ENCODE data around the gene BTN3A1.
A peak's percentile ranks its signal among the peaks of the same experiment; 100 is the strongest.
"Not testable (repeated sequence)": the region's sequence is repeated elsewhere in the genome, so short reads cannot be mapped to it uniquely, and the experiment has no call there.

BTN3A1 gene

GRCh38 chr6:26415036-26415614 lies 13.1 kb downstream of the BTN3A1 start:
- Histone ChIP-seq H3K36me3 (peaks cover 48% of the 10 kb centered on the region), H3K4me1 (ENCODE audit: control insufficient read depth in 1 of 2, insufficient read depth in 1 of 2, low read depth in 1 of 2, low read length in 1 of 2) (no peaks in the 10 kb centered on the region), H3K4me3 (ENCODE audit: low read depth in 1 of 2, low read length in 1 of 2) (no peak overlapping the region), H3K27me3 (no peaks in the 10 kb centered on the region), H3K27ac (no peak overlapping the region), H3K9me3 (no peaks in the 10 kb centered on the region)
- TF ChIP-seq CTCF (IDR thresholded peaks at IDR 0.05): no peak

GRCh38 chr6:26415791-26416190 lies 13.7 kb downstream of the BTN3A1 start:
- peaks cover 0 to 4% of the 10 kb centered on the region in 2 experiments for H3K4me1 ChIP-seq (ENCODE audit: control insufficient read depth in 1 of 2, insufficient read depth in 1 of 2, low read depth in 1 of 2, low read length in 1 of 2)
- H3K36me3 ChIP-seq: peaks cover 42% of the 10 kb centered on the region
- no peak overlapping the region for H3K27ac ChIP-seq
- no peak overlapping the region for H3K4me3 ChIP-seq (ENCODE audit: low read depth in 1 of 2, low read length in 1 of 2)
- H3K9me3 ChIP-seq: no peaks in the 10 kb centered on the region
- H3K27me3 ChIP-seq: no peaks in the 10 kb centered on the region
- no peak for TF ChIP-seq CTCF (IDR thresholded peaks at IDR 0.05)

GRCh38 chr6:26416288-26416687 lies 14.2 kb downstream of the BTN3A1 start:
- Histone ChIP-seq H3K27ac (no peak overlapping the region), H3K9me3 (no peaks in the 10 kb centered on the region), H3K4me3 (ENCODE audit: low read depth in 1 of 2, low read length in 1 of 2) (no peak overlapping the region), H3K27me3 (no peaks in the 10 kb centered on the region), H3K36me3 (peaks cover 37% of the 10 kb centered on the region), H3K4me1 (ENCODE audit: control insufficient read depth in 1 of 2, insufficient read depth in 1 of 2, low read depth in 1 of 2, low read length in 1 of 2) (peaks cover 5 to 9% of the 10 kb centered on the region in 2 experiments)
- no peak for TF ChIP-seq CTCF (IDR thresholded peaks at IDR 0.05)

GRCh38 chr6:26418077-26418476 lies 16.0 kb downstream of the BTN3A1 start:
- not testable (repeated sequence) for H3K4me3 ChIP-seq (ENCODE audit: low read depth in 1 of 2, low read length in 1 of 2); H3K27ac ChIP-seq; H3K27me3 ChIP-seq; H3K9me3 ChIP-seq
- peaks cover 19% of the 10 kb centered on the region for H3K36me3 ChIP-seq
- H3K4me1 ChIP-seq (ENCODE audit: control insufficient read depth in 1 of 2, insufficient read depth in 1 of 2, low read depth in 1 of 2, low read length in 1 of 2): peaks cover 9 to 13% of the 10 kb centered on the region in 2 experiments

- Histone ChIP-seq H3K4me1 (ENCODE audit: control insufficient read depth in 1 of 2, insufficient read depth in 1 of 2, low read depth in 1 of 2, low read length in 1 of 2) (peaks cover 9 to 13% of the 10 kb centered on the region in 2 experiments), H3K36me3 (peaks cover 12% of the 10 kb centered on the region)
- H3K27me3 ChIP-seq; H3K4me3 ChIP-seq (ENCODE audit: low read depth in 1 of 2, low read length in 1 of 2); H3K9me3 ChIP-seq; H3K27ac ChIP-seq: not testable (repeated sequence)
These were observed 16.7 kb downstream of the BTN3A1 start for GRCh38 chr6:26418795-26419194.

GRCh38 chr6:26420688-26421171 lies 18.7 kb downstream of the BTN3A1 start:
- peaks cover 9 to 13% of the 10 kb centered on the region in 2 experiments for H3K4me1 ChIP-seq (ENCODE audit: control insufficient read depth in 1 of 2, insufficient read depth in 1 of 2, low read depth in 1 of 2, low read length in 1 of 2)
- peak; percentile 11 for TF ChIP-seq CTCF (IDR thresholded peaks at IDR 0.05)
- no peaks in the 10 kb centered on the region for H3K9me3 ChIP-seq
- no peaks in the 10 kb centered on the region for H3K36me3 ChIP-seq
- H3K27ac ChIP-seq: no peak overlapping the region
- no peaks in the 10 kb centered on the region for H3K27me3 ChIP-seq
- H3K4me3 ChIP-seq (ENCODE audit: low read depth in 1 of 2, low read length in 1 of 2): peak overlapping the region; percentile 85 to 89
